ENCODE measurements around the gene PACRG.

Gene PACRG

GRCh38 chr6:163214259-163214658 is 486.5 kb downstream of the PACRG start:
- DNase-seq, result no peak

GRCh38 chr6:163218361-163218894 is 490.7 kb downstream of the PACRG start:
- DNase-seq, result no peak

- DNase-seq, result no peak
Measured at GRCh38 chr6:163226181-163226835, 498.5 kb downstream of the PACRG start.

- DNase-seq, result no peak
Measured at GRCh38 chr6:163226836-163227485, 499.2 kb downstream of the PACRG start.

GRCh38 chr6:163228041-163228440 is 500.3 kb downstream of the PACRG start:
- DNase-seq, result no peak

GRCh38 chr6:163229050-163229449 is 501.3 kb downstream of the PACRG start:
- DNase-seq, result no peak

GRCh38 chr6:163230901-163231300 is 503.1 kb downstream of the PACRG start:
- DNase-seq, result no peak

GRCh38 chr6:163231356-163232014 is 503.7 kb downstream of the PACRG start:
- DNase-seq, result no peak

GRCh38 chr6:163232015-163232523 is 504.3 kb downstream of the PACRG start:
- no peak for DNase-seq

GRCh38 chr6:163232649-163233048 is 504.9 kb downstream of the PACRG start:
- no peak for DNase-seq

GRCh38 chr6:163237110-163237509 is 509.3 kb downstream of the PACRG start:
- no peak for DNase-seq

- DNase-seq, result no peak
Measured at GRCh38 chr6:163239572-163240340, 512.0 kb downstream of the PACRG start.

GRCh38 chr6:163240556-163240955 is 512.8 kb downstream of the PACRG start:
- no peak for DNase-seq

- DNase-seq, result no peak
Measured at GRCh38 chr6:163241683-163242082, 513.9 kb downstream of the PACRG start.

GRCh38 chr6:163243083-163243482 is 515.3 kb downstream of the PACRG start:
- no peak for DNase-seq

GRCh38 chr6:163243692-163244589 is 516.2 kb downstream of the PACRG start:
- DNase-seq, result no peak

GRCh38 chr6:163248051-163248450 is 520.3 kb downstream of the PACRG start:
- DNase-seq, result no peak

GRCh38 chr6:163249651-163250101 is 521.9 kb downstream of the PACRG start:
- peak; percentile 10 for DNase-seq

GRCh38 chr6:163250116-163250515 is 522.3 kb downstream of the PACRG start:
- DNase-seq, result peak; percentile 40

- DNase-seq, result no peak
Measured at GRCh38 chr6:163252061-163252591, 524.4 kb downstream of the PACRG start.

- DNase-seq, result no peak
Measured at GRCh38 chr6:163253556-163254213, 525.9 kb downstream of the PACRG start.

Measured in inflammatory macrophage treated with lipopolysaccharide for 4 hours (primary cell).